Trophoblast cell (in vitro differentiated cells and primary cell): ENCODE results near the gene HIVEP3.

Experiments used
- DNase-seq, 2 donors: peaks; one replicate each; pipeline ENCODE4 v3.0.0-alpha.2; 2016
- H2AFZ ChIP-seq: 2 replicates; pipeline ENCODE4 v1.6.1; 2013; ENCODE audit warnings: low read length, moderate library complexity, mild to moderate bottlenecking; ENCODE audit not compliant: insufficient read depth, poor library complexity
- H2AK5ac ChIP-seq: 2 replicates; pipeline ENCODE4 v1.6.1; 2013; ENCODE audit warnings: mild to moderate bottlenecking, low read length
- H2BK120ac ChIP-seq: 2 replicates; pipeline ENCODE4 v1.6.1; 2013; ENCODE audit warnings: low read length, mild to moderate bottlenecking, moderate library complexity; ENCODE audit not compliant: insufficient read depth, poor library complexity
- H2BK12ac ChIP-seq: 2 replicates; pipeline ENCODE4 v1.6.1; 2013; ENCODE audit warnings: mild to moderate bottlenecking, low read length, moderate library complexity
- H2BK5ac ChIP-seq: 2 replicates; pipeline ENCODE4 v1.6.1; 2013; ENCODE audit warnings: low read length, low read depth, moderate library complexity, mild to moderate bottlenecking; ENCODE audit not compliant: poor library complexity
- H3K14ac ChIP-seq: 2 replicates; pipeline ENCODE4 v1.6.1; 2013; ENCODE audit warnings: mild to moderate bottlenecking, low read length
- H3K18ac ChIP-seq: 2 replicates; pipeline ENCODE4 v1.6.1; 2013; ENCODE audit warnings: mild to moderate bottlenecking, low read length
- H3K23ac ChIP-seq: 2 replicates; pipeline ENCODE4 v1.6.1; 2013; ENCODE audit warnings: low read length
- H3K27ac ChIP-seq: 2 replicates; pipeline ENCODE4 v1.5.1; 2013; ENCODE audit warnings: low read depth, mild to moderate bottlenecking, inconsistent platforms, low read length, moderate library complexity
- H3K27me3 ChIP-seq: 2 replicates; pipeline ENCODE4 v1.6.1; 2013; ENCODE audit warnings: inconsistent platforms, mild to moderate bottlenecking, low read length, moderate library complexity; ENCODE audit not compliant: insufficient read depth
- H3K36me3 ChIP-seq, 2 experiments: 1 replicate in 1 of 2; 2 replicates in 1 of 2; pipeline ENCODE4 v1.6.1; 2013; ENCODE audit warnings: low read length in 2 of 2, mild to moderate bottlenecking in 2 of 2, moderate library complexity in 1 of 2; ENCODE audit not compliant: insufficient read depth in 2 of 2, control insufficient read depth in 1 of 2
- H3K4ac ChIP-seq: 2 replicates; pipeline ENCODE4 v1.6.1; 2013; ENCODE audit warnings: low read depth, mild to moderate bottlenecking, low read length, moderate library complexity
- H3K4me1 ChIP-seq, 2 experiments: 1 replicate in 1 of 2; 2 replicates in 1 of 2; pipeline ENCODE4 v1.6.1; 2013; ENCODE audit warnings: low read length in 2 of 2, mild to moderate bottlenecking in 2 of 2, moderate library complexity in 1 of 2; ENCODE audit not compliant: insufficient read depth in 2 of 2, control insufficient read depth in 1 of 2
- H3K4me2 ChIP-seq: 2 replicates; pipeline ENCODE4 v1.6.1; 2013; ENCODE audit warnings: inconsistent platforms, mild to moderate bottlenecking, low read length, moderate library complexity
- H3K4me3 ChIP-seq: 2 replicates; pipeline ENCODE4 v1.5.1; 2013; ENCODE audit warnings: mild to moderate bottlenecking, low read depth, low read length, inconsistent platforms
- H3K79me1 ChIP-seq: one replicate; pipeline ENCODE4 v1.6.1; 2013; ENCODE audit warnings: low read length
- H3K79me2 ChIP-seq: 2 replicates; pipeline ENCODE4 v1.6.1; 2013; ENCODE audit warnings: low read length, mild to moderate bottlenecking; ENCODE audit not compliant: control insufficient read depth, insufficient read depth, poor library complexity
- H3K9ac ChIP-seq: 2 replicates; pipeline ENCODE4 v1.6.1; 2013; ENCODE audit warnings: mild to moderate bottlenecking, low read length
- H3K9me3 ChIP-seq: 2 replicates; pipeline ENCODE4 v1.6.1; 2013; ENCODE audit warnings: low read depth, mild to moderate bottlenecking, control low read depth, inconsistent platforms, low read length; ENCODE audit not compliant: insufficient read depth
- H4K12ac ChIP-seq: 2 replicates; pipeline ENCODE4 v1.6.1; 2013; ENCODE audit warnings: low read depth, mild to moderate bottlenecking, low read length, moderate library complexity
- H4K8ac ChIP-seq: 2 replicates; pipeline ENCODE4 v1.6.1; 2013; ENCODE audit warnings: low read depth, mild to moderate bottlenecking, low read length, moderate library complexity
- H4K91ac ChIP-seq: one replicate; pipeline ENCODE4 v1.6.1; 2013; ENCODE audit warnings: low read depth, mild to moderate bottlenecking, low read length, moderate library complexity
- WGBS: extraction: QIAGEN DNeasy Blood & Tissue Kit; methylation state at CpG from one replicate; pipeline ENCODE4 v1.1.7; 2013; ENCODE audit warnings: missing lambda C conversion rate; ENCODE audit not compliant: insufficient read length, insufficient coverage; ENCODE audit errors: extremely low coverage; 5-methylcytosine and 5-hydroxymethylcytosine counted together

The HIVEP3 gene

DNA sequence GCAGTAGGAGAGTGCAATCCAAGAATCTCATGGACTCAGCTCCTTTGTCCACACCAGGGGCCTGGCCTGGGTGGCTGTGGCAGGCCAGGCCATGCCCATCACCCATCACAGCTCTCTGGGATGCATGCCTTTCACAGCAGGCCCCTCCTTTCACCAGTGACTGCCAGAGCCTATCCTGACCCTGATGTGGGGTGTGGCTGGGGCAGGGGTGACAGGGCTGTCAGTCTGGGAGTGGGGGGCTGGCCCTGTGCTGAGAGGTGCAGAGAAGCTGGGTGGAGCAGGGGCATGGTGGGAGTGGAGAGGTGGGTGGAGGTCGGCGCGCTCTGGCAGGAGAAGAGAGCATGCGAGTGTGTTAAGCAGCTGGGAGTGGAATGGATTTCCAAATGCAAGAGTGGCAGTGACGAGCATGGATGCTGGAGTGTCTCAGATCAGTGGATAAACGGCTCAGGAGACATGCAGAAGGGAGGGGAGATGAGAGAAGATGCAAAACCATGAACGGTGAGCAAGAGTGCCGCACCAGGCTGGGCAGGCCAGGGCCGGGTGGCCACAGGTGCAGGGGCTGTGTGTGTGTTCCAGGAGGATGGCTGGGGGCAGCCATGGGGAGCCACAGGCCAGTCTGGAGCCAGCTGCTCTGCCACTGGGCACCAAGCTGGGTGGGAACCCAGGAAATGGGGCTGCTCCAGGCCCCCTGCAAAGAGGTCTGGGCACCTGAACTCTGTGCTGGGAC lies 394.6 kb downstream of the HIVEP3 start:
- Histone ChIP-seq H3K79me2 (peaks cover 6% of the 10 kb centered on the region), H3K4ac (no peak overlapping the region), H2BK5ac (no peak overlapping the region), H4K91ac (peak overlapping the region; percentile 22), H3K23ac (no peak overlapping the region), H4K8ac (no peak overlapping the region), H3K4me1 (peaks cover 21% of the 10 kb centered on the region in 2 experiments), H2AK5ac (no peak overlapping the region), H3K27me3 (no peaks in the 10 kb centered on the region), H2BK120ac (no peak overlapping the region), H3K9ac (no peak overlapping the region), H3K9me3 (peaks cover 27% of the 10 kb centered on the region), H3K4me3 (no peak overlapping the region), H3K79me1 (peaks cover 18% of the 10 kb centered on the region), H3K27ac (no peak overlapping the region), H3K36me3 (no peaks in the 10 kb centered on the region), H2AFZ (no peak overlapping the region), H3K4me2 (no peak overlapping the region), H4K12ac (no peak overlapping the region), H2BK12ac (peak overlapping the region; percentile 20), H3K18ac (no peak overlapping the region), H3K14ac (no peak overlapping the region)
- no peak for DNase-seq
- no CpG with 5 or more reads among the region's 9 CpGs for WGBS

DNA sequence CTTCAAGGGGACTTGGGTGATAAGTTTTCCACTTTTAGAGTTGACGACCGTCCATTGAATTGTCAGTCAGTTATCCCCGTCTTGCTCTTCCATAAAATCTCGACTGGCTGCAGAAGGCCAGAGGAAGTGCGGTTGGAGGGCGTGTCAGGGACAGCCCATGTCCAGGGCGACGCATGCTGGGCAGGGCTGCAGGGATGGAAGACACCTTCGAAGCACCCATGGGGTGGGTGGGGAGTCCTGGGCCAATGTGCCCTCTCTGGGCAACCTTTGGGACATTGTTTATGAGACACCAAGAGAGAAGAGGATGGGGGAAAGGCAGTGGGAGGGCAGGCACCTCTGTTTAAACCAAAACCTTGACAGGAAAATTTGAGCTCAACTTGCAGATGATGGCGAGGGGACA lies 395.7 kb downstream of the HIVEP3 start:
- peaks cover 19% of the 10 kb centered on the region for H3K9me3 ChIP-seq
- H4K91ac ChIP-seq = peak overlapping the region; percentile 99
- no peak overlapping the region for H2BK120ac ChIP-seq
- H3K79me1 ChIP-seq = peaks cover 18% of the 10 kb centered on the region
- peak overlapping the region; percentile 15 for H2BK5ac ChIP-seq
- no peak overlapping the region for H3K23ac ChIP-seq
- no peak overlapping the region for H3K18ac ChIP-seq
- peak overlapping the region; percentile 96 for H2BK12ac ChIP-seq
- peaks cover 21% of the 10 kb centered on the region in 2 experiments for H3K4me1 ChIP-seq
- no peak overlapping the region for H3K4me3 ChIP-seq
- H3K36me3 ChIP-seq = no peaks in the 10 kb centered on the region
- H3K27ac ChIP-seq = no peak overlapping the region
- no peak for DNase-seq
- H3K4me2 ChIP-seq = no peak overlapping the region
- H3K9ac ChIP-seq = no peak overlapping the region
- no peak overlapping the region for H3K14ac ChIP-seq
- no peak overlapping the region for H2AK5ac ChIP-seq
- H4K12ac ChIP-seq = no peak overlapping the region
- no peak overlapping the region for H3K4ac ChIP-seq
- H4K8ac ChIP-seq = no peak overlapping the region
- H2AFZ ChIP-seq = no peak overlapping the region
- no CpG with 5 or more reads among the region's 10 CpGs for WGBS
- H3K79me2 ChIP-seq = peaks cover 6% of the 10 kb centered on the region
- H3K27me3 ChIP-seq = no peaks in the 10 kb centered on the region

GRCh38 chr1:41521766-41522165 lies 397.0 kb downstream of the HIVEP3 start:
- Histone ChIP-seq H3K23ac (no peak overlapping the region), H4K91ac (peak overlapping the region; percentile 99), H3K27me3 (no peaks in the 10 kb centered on the region), H2BK120ac (peak overlapping the region; percentile 95), H3K4ac (no peak overlapping the region), H3K9ac (no peak overlapping the region), H3K14ac (peak overlapping the region; percentile 89), H3K4me2 (no peak overlapping the region), H3K4me1 (peaks cover 24% of the 10 kb centered on the region in 2 experiments), H3K79me1 (peaks cover 18% of the 10 kb centered on the region), H2BK5ac (peak overlapping the region; percentile 86), H2BK12ac (no peak overlapping the region), H3K79me2 (peaks cover 6% of the 10 kb centered on the region), H3K36me3 (no peaks in the 10 kb centered on the region), H3K9me3 (peaks cover 7% of the 10 kb centered on the region), H2AK5ac (no peak overlapping the region), H3K4me3 (no peak overlapping the region), H3K27ac (peak overlapping the region; percentile 73), H4K12ac (no peak overlapping the region), H2AFZ (no peak overlapping the region), H4K8ac (peak overlapping the region; percentile 2), H3K18ac (peak overlapping the region; percentile 84)
- no CpG with 5 or more reads among the region's 12 CpGs for WGBS
- DNase-seq = no peak

DNA sequence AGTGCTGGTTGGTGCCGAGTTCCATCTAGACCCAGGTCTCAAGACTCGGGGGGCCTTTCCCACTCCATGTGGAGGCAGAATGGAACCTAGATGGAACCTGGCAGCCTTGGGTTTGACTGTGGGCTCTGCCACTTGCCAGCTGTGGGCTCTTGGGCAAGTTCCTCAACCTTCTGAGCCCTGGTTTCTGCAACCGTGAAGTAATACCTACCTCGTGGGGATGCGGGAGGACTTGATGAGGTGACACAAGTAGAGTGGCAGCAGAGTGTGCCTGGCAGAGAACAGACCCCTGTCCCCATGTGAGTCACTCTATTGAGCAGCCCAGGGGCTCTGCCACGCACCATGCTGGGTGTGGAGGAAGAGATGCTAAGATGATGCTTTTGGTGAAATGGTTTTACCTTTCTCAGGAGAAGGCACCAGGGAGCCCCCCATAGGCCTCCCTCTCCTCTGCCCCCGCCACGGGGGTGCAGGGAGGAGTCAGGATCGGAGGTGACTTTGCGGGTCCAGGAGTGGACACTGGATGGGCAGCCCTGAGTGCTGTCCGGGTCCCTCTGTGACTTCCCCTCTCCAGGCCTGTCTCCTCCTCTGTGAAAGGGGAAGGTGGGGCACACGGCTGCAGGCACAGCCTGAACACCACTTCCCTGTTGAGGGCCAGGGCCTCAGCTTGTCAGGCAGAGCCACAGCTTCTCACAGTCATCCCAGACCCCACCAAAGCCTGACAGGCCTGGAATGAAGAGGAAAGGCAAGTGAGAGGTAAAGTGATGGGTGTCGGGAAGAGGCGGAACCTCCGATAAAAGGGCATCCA lies 397.6 kb downstream of the HIVEP3 start:
- Histone ChIP-seq H3K27ac (peak overlapping the region; percentile 39), H3K4ac (no peak overlapping the region), H2AFZ (no peak overlapping the region), H3K36me3 (no peaks in the 10 kb centered on the region), H3K23ac (no peak overlapping the region), H2AK5ac (peak overlapping the region; percentile 30), H3K9ac (no peak overlapping the region), H4K8ac (peak overlapping the region; percentile 8), H3K9me3 (peaks cover 2% of the 10 kb centered on the region), H4K91ac (peak overlapping the region; percentile 72), H3K79me2 (peaks cover 8% of the 10 kb centered on the region), H3K4me2 (no peak overlapping the region), H3K18ac (peak overlapping the region; percentile 25), H3K79me1 (peaks cover 24% of the 10 kb centered on the region), H2BK12ac (peak overlapping the region; percentile 37), H3K4me3 (no peak overlapping the region), H4K12ac (no peak overlapping the region), H3K14ac (peak overlapping the region; percentile 32), H3K27me3 (no peaks in the 10 kb centered on the region), H2BK120ac (peak overlapping the region; percentile 21), H3K4me1 (peaks cover 30% of the 10 kb centered on the region in 2 experiments), H2BK5ac (peak overlapping the region; percentile 23)
- DNase-seq = no peak
- no CpG with 5 or more reads among the region's 15 CpGs for WGBS
